GM20000 (cell line): ENCODE measurements around the gene NAALAD2.
"Not testable (repeated sequence)": the region's sequence is repeated elsewhere in the genome, so short reads cannot be mapped to it uniquely, and the experiment has no call there.

Experiments
- DNase-seq: peaks from one replicate; pipeline ENCODE4 v3.0.0; 2012; ENCODE audit warnings: low spot score
- TF ChIP-seq, protein P1 (sequence below): IDR thresholded peaks from 2 replicates; pipeline ENCODE4 v1.5.1; 2012; ENCODE audit warnings: mild to moderate bottlenecking, control low read depth; ENCODE audit errors: extremely low read depth, missing control alignments

The NAALAD2 gene

DNA sequence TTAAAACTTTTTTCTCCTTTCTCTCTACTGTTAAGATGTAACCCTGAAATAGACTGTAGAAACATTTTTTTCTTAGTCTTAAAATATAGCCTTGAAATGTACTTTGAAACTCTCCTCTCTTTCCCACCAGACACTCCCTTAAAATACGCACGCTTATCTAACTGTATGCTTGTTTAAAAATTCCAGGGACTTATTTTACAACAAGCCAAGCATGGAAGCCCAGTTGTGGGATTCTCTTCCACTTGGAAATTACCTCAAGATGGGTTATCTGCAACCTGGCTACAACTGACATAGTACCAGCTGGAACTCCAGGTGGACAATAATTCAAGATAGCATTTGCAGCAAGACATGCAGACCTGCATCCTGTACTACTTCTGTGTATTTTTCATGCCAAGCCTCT lies 100.5 kb downstream of the NAALAD2 start:
- DNase-seq = no peak
- TF ChIP-seq, protein P1, sequence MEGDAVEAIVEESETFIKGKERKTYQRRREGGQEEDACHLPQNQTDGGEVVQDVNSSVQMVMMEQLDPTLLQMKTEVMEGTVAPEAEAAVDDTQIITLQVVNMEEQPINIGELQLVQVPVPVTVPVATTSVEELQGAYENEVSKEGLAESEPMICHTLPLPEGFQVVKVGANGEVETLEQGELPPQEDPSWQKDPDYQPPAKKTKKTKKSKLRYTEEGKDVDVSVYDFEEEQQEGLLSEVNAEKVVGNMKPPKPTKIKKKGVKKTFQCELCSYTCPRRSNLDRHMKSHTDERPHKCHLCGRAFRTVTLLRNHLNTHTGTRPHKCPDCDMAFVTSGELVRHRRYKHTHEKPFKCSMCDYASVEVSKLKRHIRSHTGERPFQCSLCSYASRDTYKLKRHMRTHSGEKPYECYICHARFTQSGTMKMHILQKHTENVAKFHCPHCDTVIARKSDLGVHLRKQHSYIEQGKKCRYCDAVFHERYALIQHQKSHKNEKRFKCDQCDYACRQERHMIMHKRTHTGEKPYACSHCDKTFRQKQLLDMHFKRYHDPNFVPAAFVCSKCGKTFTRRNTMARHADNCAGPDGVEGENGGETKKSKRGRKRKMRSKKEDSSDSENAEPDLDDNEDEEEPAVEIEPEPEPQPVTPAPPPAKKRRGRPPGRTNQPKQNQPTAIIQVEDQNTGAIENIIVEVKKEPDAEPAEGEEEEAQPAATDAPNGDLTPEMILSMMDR = no peak

DNA sequence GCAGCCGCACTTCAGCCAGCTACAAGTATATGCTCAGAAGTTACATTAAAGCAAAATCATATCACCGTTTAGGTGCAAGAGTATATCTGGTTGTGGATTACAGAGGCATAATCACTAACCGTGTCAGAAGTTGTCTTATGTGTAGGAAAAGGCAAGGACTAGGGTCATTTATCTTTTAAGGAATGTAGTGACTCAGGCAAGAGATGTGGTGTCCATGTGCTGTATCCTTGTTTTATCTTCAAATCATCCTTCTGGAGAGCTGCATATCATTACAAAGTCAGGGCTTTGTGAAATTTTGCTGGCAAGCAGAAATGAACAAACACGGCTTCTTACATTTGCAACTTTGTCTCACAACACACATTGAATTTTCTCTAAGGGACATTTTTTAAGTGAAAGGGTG lies 101.1 kb downstream of the NAALAD2 start:
- TF ChIP-seq, protein P1 = no peak
- no peak for DNase-seq

DNA sequence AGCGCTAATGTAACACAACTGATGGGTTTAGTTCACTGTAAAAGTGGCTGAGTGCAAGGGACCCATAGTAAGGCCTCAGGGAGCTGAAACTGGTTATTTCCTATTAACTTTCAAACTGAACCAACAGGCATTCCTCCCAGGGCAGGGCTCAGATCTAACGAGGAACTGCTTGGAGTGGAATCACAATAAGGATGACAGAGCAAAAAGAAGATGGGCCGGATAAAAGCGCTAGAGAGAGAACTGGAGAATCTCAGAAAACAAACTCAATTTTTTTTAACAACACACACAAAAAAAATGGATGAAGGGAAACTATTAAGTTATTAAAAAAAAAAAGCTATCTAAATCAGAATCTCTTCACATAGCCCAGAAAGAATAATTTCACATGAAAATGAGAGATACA lies 102.5 kb downstream of the NAALAD2 start:
- no peak for DNase-seq
- TF ChIP-seq, protein P1 = no peak

DNA sequence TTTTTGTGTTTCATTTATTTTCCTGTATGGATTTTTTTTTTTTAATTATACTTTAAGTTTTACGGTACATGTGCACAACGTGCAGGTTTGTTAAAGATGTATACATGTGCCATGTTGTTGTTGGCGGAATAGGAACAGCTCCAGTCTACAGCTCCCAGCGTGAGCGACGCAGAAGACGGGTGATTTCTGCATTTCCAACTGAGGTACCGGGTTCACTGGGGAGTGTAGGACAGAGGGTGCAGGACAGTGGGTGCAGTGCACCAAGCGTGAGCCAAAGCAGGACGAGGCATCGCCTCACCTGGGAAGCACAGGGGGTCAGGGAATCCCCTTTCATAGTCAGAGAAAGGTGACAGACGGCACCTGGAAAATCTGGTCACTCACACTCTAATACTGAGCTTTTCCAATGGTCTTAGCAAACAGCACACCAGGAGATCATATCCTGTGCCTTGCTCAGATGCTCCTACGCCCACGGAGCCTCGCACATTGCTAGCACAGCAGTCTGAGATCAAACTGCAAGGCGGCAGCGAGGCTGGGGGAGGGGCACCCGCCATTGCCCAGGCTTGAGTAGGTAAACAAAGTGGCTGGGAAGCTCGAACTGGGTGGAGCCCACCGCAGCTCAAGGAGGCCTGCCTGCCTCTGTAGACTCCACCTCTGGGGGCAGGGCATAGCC lies 105.6 kb downstream of the NAALAD2 start:
- DNase-seq = not testable (repeated sequence)

DNA sequence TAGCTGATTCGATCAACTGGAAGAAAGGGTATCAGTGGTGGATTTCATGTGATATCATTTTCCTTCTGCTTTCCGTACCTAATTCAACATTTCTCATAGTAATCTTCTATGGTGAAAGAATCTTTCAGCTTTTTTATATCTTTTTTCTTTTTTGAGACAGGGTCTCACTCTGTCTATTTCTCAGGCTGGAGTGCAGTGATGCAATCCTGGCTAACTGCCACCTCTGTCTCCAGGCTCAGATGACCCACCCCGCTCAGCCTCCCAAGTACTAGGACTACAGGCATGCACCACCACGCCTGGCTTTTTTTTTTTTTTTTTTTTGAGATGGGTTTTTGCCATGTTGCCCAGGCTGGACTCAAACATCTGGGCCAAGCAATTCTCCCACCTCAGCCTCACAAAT lies 107.0 kb downstream of the NAALAD2 start:
- TF ChIP-seq, protein P1 = no peak
- no peak for DNase-seq
